HTR-8/SVneo (cell line): Measurements from ENCODE around the gene GPT2.

Experiments
- DNase-seq: peaks from one replicate; pipeline ENCODE4 v3.0.0; 2011; ENCODE audit warnings: low spot score, mixed read lengths; ENCODE audit not compliant: insufficient read length
- FAIRE-seq: peaks from 2 replicates; lab custom pipeline; 2011; peaks lifted over from hg19 to GRCh38; lab: Jason Lieb, UNC

GPT2 gene, protein sequence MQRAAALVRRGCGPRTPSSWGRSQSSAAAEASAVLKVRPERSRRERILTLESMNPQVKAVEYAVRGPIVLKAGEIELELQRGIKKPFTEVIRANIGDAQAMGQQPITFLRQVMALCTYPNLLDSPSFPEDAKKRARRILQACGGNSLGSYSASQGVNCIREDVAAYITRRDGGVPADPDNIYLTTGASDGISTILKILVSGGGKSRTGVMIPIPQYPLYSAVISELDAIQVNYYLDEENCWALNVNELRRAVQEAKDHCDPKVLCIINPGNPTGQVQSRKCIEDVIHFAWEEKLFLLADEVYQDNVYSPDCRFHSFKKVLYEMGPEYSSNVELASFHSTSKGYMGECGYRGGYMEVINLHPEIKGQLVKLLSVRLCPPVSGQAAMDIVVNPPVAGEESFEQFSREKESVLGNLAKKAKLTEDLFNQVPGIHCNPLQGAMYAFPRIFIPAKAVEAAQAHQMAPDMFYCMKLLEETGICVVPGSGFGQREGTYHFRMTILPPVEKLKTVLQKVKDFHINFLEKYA

DNA sequence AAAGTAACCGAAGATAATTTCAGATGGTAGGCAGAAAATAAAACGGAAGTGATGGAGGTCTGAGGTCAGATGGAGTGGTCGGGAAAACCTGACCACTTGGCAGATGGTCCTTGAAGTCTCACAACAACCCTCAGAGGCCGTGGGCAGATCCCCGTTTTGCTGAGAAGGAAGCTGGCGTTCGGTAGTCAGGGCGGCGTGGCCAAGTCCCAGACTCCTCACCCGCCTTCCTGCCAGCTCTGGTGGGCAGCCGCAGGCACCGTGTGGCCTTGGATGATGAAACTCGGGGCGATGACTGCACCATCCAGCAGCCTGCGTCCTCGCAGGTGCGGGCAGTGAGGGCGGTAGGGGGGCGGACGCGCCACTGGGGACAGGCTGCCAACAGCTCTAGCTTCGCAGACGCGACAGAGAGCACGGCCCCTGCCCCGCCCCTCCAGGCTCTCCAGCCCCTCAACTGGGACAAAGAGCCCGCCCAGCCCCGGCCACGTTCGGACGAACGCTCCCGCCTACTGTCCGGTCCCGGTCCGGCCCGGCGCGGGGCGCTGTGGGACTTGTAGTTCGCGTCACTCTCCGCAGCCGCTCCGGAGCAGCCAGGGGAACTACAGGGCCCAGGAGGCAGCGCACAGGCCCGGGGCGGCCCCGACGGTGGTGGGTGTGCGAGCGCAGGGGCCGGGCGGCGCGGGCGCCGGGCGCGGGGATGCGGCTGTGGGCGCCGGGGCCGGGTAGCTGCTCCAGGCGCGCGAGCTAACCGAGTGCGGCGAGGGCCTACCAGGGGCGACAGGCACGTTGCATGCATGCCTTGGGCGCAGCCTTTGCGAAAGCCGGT lies at the start of gene GPT2:
Gene GPT2, plus strand, starts transcription at position 673 of the 823 bp plus-strand sequence. CDS start 354 bp downstream, outside the sequence.
- DNase-seq (peak; percentile 91), FAIRE-seq (peak; percentile 85)

DNA sequence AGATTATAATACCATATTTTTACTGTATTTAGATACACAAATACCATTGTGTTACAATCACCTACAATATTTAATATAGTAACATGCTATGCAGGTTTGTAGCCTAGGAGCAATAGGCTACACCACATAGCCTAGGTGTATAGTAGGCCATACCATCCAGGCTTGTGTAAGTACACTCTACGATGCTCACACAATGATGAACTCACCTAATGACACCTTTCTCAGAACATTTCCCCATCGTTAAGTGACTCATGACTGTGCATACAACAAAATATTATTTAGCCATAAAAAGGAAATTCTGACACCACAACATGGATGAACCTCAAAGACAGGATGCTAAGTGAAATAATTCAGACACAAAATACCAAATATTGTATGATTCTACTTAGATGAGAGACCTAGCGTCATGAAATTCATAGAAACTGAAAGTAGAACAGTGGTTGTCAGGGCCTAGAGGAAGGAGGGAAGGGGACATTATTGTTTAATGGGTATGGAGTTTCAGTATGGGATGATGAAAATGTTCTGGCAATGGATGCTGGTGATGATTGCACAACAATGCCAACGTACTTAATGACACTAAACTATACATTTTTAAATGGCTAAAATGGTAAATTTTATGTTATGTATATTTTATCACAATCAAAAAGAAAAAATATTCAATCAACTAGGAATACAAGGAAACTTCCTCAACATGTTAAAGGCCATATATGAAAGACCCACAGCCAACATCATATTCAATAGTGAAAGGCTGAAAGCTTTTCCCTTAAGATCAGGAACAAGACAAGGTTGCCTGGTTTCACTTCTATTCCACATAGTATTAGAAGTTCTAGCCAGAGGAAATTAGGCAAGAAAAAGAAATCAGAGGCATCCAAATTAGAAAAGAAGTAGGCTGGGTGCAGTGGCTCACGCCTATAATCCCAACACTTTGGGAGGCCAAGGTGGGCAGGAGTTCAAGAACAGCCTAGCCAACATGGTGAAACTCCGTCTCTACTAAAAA lies 47.3 kb upstream of the GPT2 start:
- no peak for DNase-seq
- no peak for FAIRE-seq

DNA sequence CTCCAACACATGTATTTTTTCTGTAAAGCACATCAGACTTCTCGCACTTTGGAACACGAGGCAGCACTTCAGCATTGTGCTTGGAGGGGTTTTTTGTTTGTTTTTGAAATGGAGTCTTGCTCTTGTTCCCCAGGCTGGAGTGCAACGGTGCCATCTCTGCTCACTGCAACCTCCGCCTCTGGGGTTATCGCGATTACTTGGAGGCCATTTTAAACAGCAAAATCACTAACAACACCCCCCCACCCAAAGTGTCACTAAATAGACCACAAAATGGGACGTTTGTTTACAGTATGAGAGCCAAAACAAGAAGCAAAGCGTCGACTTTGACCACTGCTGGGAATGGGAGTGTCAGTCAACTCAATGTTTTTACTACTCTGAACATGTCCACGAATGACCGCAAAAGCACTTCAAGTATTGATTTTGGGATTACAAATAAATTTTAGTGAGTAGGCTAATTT lies 44.1 kb upstream of the GPT2 start:
- no peak for FAIRE-seq
- DNase-seq = no peak

DNA sequence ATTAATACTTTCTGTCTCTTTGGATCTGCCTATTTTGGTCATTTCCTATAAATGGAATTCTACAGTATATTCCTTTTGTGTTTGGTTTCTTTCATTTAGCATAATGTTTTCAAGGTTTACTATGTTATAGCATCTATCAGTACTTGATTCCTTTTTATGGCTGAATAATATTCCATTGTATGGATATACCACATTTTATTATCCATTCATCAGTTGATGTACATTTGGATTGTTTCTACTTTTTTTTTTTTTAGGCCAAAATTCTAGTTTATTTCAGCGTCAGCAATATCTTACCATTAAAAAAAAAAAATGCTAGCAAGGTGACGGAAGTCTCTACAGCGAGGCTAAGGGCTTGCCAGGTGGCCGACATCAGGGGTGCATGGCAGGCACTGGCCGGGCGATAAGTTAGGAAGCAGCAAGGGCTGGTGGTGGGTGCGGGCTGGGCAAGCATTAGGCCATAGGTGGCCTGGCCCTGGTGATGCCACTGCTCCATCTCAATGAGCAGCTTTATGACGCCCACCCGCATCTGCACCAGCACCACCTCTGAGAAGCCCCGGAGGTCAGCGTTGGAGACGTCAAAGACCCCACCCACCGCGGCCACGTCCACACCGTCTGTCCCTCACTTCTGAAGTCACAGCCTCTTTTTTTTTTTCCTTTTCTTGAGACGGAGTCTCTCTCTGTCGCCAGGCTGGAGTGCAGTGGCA lies 41.8 kb upstream of the GPT2 start:
- no peak for FAIRE-seq

DNA sequence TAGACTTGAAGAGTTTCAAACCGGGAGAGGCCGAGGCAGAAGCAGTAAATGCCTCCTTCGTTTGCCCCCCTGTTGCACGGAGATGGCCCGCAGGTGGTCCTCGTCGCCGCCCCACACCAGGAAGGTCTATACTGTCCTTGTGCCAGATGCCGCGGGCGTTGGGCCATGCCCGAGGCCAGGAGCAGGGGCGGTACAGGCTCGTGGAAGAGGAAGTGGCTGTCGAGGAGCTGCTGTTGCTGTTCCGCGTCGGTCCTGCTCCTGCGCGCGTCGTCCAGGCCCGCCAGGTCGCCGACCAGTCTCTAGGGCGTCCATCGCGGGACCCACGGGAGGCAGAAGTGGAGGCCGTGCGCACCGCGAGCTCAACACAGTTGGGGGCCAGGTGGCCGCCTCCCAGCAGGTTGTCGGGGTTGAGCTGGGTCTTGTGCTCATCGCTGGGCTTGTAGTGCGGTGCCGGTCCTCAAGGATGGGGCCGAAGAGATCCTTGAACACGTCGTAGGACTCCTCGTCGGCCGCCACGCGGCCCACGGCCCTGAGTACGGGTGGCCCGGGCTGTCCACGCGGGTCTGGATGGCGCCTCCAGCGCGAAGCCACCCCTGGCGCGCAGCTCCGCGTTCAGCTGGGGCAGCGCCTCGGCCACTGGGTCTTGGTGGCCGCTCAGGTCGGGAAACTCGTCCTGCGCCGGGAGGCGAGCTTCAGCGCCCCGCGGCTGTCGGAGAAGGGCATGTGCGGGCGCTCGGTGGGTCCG lies 40.1 kb upstream of the GPT2 start:
- FAIRE-seq = no peak

More for the DNA sequence above, 41.8 kb upstream of the GPT2 start:
- DNase-seq = no peak

DNA sequence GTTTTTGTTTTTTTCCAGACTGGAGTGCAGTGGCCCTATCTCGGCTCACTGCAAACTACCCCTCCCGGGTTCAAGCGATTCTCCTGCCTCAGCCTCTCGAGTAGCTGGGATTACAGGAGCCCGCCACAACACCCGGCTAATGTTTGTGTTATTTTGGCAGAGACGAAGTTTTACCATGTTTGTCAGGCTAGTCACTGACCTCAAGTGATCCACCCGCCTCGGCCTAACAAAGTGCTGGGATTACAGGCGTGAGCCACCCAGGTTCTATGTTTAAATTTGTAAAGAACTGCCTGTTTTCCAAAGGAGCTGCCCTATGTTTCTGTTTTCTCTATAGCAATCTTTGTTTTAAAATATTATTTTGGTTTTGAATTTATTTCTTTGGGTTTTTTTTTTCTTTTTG lies 39.4 kb upstream of the GPT2 start:
- FAIRE-seq (no peak), DNase-seq (no peak)

More for the DNA sequence above, 40.1 kb upstream of the GPT2 start:
- no peak for DNase-seq

DNA sequence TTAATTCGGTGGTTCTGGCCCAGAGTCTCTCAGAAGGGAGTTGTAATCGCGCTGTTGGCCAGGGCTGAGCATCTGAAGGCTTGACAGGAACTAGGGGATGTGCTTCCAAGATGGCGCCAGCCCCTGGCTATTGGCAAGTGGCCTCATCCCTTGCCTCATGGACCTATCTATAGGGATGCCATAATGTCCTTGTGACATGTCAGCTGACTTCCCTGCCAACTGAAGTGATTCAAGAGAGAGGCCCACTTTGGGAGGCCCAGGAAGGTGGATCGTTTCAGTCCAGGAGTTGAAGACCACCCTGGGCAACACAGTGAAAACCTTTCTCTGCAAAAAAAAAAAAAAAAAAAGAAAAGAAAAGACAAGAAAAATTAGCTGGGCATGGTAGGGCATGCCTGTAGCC lies 38.2 kb upstream of the GPT2 start:
- FAIRE-seq (no peak), DNase-seq (no peak)

DNA sequence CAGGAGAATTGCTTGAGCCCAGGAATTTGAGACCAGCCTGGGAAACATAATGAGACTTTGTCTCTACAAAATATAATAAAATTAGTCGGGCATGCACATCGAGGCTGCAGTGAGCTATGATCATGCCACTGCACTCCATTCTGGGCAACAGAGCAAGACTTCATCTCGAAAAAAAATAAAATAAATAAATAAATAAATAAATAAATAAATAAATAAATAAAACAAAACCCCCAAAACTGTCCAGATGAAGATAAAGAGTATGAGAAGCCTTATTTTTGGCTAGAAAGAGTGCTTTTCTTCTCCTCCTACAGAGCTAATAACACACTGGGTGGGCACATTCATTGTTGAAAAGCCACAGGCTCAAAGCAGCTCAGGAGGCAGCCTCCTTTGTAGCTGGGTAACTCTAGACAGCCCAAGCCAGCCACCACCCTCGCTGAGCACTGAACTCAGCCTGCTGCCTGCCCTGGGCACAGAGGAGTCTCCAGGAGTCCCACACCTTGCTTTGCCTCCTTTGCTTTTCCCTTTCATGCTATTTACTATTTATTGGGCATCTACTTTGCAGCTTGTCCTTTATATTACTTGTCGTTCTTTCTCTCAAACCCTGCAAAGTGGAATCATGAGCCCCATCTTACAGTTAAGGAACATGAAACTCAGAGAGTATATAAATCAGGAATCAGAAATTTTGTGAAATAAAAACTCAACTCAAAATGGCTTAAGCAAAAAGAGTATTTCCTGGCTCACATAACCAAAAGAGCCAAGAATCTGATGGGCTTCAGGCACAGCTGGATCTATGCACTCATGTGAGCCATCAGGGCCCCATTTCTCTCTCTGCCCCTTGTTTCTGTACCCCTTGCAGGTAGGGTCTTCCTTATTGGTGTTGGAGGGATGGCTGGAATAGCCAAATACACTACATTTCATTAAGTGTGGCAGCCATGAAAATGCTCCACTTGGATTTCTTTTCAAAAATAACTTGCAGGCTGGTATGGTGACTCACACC lies 35.1 kb upstream of the GPT2 start:
- DNase-seq (no peak), FAIRE-seq (no peak)

DNA sequence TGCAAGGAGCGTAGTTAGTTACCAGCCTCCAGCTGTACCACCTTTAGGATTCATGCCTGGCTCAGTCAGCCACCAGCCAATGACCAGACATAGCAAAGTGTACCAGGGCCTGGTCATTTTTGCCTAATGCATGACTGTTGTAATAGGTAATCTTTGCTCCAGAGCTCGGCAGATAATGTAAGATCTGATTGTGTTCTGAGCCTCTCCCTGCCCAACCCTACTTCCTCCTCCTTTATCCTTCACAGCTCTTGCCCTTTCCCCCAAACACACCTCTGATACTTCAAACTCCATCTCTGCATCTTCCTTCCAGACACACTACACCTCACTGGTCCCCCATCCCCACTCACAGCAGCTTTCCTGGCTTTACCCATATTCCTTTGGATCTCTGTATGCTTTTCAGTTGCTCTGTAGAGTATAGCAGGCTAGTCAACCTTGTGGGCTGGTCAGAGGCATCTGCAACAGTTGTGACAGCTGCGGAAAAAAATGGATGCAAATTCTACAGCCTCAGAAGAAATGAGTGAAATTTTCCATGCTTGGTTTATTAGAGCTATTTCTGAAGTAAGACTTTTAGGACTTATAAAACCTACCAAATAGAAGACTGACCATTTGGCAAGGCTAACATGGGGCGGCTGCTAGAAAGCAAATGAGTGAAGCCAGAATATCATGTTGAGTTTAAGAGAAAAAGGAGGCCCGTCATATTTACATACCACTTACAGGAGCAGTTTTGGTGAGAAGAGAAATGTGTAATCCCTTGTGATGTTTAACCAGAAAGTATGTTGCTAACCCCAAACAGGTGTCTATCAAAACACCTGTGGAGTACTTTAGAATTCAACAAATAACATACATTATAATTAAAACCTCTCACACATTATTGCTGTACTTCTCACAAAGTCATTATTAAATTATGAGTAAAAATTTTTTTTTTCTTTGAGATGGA lies 33.3 kb upstream of the GPT2 start:
- FAIRE-seq (no peak), DNase-seq (no peak)

DNA sequence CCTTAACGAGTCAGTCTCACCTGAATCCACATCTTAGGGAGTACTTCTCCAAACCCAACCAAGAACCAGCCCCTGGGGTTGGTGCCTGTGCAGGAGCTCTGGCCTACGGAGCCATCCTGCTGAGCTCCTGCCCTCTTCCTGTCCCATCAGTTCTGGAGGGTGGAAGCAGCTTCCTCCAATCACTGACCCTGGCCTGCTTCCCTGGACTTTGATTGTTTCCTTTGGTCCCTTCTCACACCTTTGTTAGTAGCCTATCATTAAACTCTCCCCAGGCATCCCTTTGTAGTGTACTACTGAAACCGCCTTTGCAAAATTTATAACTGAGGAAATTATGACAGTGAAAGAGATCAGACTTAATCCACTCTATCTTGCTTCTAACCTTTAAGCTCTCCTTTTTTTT lies 32.0 kb upstream of the GPT2 start:
- DNase-seq = no peak
- FAIRE-seq = no peak

DNA sequence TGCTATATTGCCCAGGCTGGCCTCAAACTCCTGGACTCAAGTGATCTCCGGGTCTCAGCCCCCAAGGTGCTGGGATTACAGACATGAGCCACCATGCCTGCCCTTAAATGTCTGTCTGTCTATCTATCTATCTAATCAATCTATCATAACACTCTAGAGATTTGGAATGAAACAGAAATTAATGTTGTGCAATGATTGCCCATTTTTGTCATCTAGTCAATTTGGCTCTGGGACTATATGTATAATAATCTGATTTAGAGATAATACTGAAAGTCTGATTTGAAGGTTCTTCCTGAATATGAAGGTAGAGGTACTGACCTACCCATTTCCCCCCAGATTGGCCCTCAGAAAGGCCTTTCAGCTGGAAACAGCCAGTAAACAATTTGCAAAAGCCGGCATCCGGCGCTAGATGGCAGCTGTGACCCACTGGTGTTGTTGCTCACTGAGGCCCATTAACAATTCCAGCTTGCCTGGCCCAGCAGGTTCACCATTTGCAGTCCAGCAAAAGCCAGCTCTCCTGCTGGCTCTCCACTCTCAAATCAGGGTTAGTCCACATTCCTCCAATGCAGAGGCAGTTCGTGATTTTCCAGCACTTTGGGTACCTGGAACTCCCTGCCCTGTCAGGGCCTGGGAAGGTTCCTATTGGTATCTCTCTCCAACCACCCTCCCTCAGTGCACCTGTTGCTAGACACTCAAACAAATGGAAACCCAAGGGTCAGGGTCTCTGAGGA lies 30.3 kb upstream of the GPT2 start:
- FAIRE-seq = no peak
- peak; percentile 70 for DNase-seq

DNA sequence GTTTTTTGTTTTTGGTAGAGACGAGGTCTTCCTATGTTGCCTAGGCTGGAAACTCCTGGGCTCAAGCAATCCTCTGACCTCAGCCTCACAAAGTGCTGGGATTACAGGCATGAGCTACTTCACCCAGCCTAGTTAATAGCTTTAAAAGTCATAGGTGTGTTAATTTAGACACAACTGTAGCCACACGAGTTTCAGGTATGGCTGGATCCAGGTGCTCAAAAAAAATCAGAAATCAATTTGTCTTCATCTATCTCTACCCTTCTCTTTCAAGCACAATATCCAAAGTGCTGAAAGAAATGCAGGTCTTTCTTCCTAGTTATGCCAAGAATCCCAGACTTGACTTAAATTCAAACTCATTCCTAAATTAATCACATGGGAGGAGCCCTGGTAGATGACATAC lies 29.3 kb upstream of the GPT2 start:
- no peak for FAIRE-seq

DNA sequence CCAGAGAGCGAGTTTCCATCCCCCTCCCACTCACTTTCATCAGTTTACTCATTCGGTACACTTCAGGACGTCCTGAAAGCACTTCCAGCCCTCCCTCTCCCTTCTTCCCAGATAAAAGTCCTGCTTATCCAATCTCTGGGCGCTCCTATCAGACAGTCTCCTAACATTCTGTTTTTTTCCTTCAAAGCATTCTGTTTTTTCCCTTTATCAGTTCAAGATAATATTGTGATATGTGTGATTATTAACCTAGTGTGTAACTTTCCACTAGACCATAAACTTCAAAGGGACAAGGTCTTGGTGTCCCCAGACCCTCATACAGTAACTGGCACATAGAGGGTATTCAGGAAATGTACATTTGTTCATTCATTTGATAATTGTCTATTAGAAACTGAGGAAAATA lies 28.8 kb upstream of the GPT2 start:
- FAIRE-seq = no peak
- no peak for DNase-seq

More for the DNA sequence above, 29.3 kb upstream of the GPT2 start:
- DNase-seq = no peak

DNA sequence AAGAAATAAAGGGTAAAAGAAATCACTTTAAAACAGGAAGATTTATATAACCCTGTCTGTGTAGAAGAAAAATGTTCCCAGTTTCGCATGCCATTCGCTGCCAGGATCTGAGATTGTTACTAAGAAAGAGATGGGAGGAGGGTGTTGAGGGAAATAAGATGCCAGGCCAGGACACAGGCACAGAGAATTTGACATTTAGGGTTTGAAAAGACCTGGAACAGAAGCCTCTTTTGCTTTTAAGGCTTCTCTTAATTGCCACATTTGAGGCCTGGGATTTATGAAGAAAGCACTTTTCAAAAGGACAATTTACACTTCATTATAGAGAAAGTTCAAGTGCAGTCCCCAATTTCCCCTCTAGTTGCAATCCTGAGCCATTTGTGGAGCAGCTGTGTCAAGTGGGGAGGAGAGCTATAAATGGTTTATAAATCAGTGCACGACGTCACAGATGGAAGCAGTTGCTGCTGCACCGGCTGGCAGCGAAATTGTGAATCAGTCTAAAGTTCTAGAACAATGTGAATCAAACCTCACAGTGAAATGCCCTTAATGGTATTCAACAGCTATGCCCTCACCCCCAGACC lies 26.7 kb upstream of the GPT2 start:
- DNase-seq (peak; percentile 41), FAIRE-seq (no peak)

DNA sequence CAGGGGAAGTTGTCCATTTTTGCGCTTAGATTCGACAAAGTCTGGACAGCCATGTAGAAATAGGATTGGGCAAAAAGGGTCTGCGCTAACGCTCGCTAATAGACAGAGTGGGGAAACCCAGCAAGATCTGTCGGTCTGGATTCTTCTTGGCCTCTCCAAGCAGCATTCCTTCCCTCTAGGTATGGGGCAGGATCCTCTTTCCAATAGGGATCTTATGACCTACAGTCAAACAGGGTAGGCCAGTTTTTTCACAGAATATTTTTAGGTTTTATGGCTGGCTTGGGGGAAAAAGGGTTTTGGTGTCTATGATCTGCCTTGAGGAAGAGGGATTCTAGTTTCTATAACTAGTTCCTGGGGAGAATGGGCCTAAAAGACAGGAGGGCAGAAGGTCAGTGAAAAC lies 26.0 kb upstream of the GPT2 start:
- DNase-seq = no peak
- FAIRE-seq = no peak
